AG10803 (cell line): Measurements from ENCODE around the gene CD300LB.

ENCODE experiments used
- DNase-seq: peaks from one replicate; pipeline ENCODE4 v3.0.0; 2010; ENCODE audit warnings: low read depth
- H3K4me3 ChIP-seq: 2 replicates; pipeline ENCODE4 v1.5.1; 2011; ENCODE audit warnings: mild to moderate bottlenecking, low read length, control low read depth
- TF ChIP-seq, protein P1 (sequence below): conservative IDR thresholded peaks from 2 replicates; pipeline ENCODE4 v1.5.1; 2011; ENCODE audit warnings: mild to moderate bottlenecking, low read length, control low read depth, inconsistent platforms

Gene CD300LB

DNA sequence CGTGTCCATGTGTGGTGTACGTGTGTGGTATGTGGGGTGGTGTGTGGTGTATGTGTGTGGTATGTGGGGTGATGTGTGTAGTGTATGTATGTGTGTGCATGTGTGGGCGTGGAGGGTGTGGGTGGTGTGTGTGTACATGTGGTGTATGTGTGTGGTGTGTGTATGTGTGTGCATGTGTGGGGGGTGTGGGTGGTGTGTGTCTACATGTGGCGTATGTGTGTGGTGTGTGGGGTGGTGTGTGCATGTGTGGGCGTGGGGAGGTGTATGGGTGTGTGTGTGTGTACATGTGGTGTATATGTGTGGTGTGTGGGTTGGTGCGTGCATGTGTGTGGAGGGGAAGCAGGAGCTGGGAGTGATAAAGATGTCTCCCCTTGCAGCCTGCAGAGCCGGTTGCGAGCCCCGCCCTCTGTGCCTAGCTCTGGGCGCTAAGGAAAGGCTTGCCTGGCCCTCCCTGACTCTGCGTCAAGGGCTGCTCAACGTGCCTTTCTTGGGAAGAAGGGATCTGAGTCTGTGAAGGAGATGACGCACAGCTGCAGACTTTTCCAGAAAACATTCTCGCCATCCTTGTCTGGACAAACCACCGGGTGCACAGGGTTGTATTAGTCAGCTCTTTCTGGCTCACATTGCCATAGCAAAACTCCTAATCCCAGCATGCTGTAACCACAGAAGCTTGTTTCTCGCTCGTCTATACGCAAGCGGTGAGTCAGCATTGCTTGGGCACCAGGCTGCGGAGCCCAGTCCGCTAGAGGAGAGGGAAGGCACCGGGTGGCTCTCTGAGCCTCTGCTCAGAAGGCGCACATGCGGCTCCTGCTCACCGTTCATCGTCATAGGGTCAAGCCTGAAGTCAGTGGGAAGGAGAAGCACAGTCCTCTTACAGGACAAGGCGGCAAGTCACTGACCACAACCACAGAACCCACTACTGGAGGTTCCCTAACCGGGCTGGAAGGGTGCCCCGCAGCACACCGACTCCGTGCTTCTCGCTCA lies 38.0 kb upstream of the CD300LB start:
- DNase-seq, result peak; percentile 96
- no peak overlapping the region for H3K4me3 ChIP-seq

DNA sequence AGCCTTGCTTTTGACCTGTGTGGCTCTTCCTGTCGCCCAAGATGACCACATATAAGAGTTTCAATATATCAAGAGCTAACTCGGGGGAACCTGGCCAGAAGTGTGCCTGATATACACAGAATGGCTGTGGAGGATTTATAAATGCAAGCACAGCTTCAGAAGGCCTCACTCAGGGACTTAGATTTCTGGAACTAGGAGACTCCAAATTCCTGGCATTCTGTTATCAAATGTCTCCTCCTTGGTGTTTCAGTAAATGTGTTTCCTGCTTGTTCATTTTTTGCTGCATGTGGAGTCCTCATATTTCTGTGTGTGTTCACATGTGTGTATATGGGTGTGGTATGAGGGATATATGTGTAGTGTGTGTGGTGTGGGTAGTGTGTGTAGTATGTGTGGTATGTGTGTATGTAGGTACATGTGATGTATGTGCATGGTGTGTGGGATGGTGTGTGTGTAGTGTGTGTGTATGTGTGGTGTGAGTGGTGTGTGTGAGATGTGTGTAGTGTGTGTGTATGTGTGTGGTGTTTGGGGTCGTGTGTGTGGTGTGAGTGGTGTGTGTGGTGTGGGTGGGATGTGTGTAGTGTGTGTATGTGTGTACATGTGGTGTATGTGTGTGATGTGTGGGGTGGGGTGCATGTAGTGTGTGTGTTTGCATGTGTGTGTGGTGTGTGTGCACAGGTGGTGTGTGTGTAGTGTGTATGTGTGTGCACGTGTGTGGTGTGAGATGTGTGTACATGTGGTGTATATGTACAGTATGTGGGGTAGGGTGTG lies 37.0 kb upstream of the CD300LB start:
- TF ChIP-seq, protein P1, sequence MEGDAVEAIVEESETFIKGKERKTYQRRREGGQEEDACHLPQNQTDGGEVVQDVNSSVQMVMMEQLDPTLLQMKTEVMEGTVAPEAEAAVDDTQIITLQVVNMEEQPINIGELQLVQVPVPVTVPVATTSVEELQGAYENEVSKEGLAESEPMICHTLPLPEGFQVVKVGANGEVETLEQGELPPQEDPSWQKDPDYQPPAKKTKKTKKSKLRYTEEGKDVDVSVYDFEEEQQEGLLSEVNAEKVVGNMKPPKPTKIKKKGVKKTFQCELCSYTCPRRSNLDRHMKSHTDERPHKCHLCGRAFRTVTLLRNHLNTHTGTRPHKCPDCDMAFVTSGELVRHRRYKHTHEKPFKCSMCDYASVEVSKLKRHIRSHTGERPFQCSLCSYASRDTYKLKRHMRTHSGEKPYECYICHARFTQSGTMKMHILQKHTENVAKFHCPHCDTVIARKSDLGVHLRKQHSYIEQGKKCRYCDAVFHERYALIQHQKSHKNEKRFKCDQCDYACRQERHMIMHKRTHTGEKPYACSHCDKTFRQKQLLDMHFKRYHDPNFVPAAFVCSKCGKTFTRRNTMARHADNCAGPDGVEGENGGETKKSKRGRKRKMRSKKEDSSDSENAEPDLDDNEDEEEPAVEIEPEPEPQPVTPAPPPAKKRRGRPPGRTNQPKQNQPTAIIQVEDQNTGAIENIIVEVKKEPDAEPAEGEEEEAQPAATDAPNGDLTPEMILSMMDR, result no peak
- no peak overlapping the region for H3K4me3 ChIP-seq
- peak; percentile 21 for DNase-seq

More for the DNA sequence above, 38.0 kb upstream of the CD300LB start:
- TF ChIP-seq, protein P1, result no peak

DNA sequence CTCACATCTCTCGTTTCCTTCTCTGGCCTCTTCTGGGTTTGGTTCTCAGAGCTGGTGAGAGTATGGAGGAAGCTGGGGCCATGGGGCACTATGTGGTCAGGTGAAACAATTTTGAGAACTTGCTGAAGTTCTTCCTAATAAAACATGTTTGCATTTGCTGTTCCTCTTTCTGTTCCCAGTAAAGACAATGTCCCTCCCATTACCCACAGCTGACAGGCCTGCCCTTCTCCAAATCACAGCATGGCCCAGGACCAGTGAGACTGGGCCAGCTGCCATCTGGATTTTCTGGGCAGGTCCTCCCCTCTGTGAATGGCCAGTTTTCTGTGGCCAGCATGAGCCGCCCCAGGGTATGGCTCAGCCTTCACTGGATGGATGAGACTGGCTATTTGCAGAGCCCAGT lies 36.1 kb upstream of the CD300LB start, which contains the start of gene CD300H:
TSS of gene CD300H (minus strand) at position 113 of the 400 bp plus-strand sequence.
- DNase-seq, result no peak
- no peak within 1 kb of the TSS for H3K4me3 ChIP-seq
- TF ChIP-seq, protein P1, result no peak

DNA sequence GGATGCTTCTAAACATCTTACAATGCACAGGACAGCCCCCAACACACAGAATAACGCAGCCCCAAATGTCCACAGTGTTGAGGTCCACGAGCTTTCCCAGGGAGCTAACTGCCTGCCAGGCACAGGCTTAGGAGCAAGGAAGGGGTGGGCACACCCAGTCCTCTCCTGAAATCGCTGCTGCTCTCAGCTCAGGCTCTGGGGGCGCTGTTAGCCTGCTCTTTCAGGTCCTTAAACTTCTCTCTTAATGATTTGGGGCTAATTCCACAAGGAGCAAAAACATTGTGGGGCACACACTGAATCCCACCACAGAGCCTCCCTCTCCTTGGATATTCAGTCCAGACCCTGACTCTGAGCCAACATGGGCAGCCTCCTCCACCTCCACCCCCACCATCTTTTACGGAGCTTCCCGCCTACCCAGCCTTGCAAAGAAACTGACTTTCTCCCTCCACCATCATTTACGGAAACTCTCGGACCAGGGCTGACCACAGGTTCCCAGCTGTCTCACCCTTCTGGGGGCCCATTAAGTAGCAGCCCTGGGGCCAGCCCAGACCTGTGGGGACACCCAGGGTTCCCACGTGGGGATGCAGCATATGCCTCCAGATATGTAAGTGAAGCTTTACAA lies 35.0 kb upstream of the CD300LB start:
- TF ChIP-seq, protein P1, result peak; percentile 56
- no peak overlapping the region for H3K4me3 ChIP-seq
- DNase-seq, result peak; percentile 11

DNA sequence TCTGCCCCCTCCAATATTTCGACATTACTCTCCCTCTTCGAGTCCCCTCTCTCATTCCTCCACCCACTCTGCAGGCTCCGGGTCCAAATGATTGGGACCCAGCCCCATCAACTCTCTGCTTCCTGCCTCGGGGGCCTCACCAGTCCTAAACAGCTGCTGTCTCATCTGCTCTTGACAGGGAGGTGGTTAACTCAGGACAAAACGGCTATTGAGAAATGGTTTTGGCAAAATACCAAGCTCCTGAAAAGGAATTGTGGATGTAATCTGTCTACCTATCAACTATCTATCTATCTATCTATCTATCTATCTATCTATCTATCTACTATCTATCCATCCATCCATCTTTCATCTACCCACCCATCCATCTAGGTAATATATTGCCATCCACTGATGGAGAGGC lies 33.9 kb upstream of the CD300LB start:
- no peak overlapping the region for H3K4me3 ChIP-seq
- TF ChIP-seq, protein P1, result no peak
- DNase-seq, result no peak

DNA sequence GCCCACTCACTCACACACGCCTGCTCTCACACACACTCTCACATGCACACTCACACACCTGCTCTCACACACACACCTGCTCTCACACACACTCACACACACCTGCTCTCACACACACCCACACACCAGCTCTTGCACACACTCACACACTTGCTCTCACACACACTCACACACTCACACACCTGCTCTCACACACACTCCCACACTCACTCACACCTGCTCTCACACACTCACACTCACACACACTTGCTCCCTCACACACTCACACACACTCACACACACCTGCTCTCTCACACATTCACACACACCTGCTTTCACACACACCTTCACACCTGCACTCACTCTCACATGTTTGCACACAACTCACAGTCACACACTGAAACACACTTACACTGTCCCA lies 32.1 kb upstream of the CD300LB start:
- TF ChIP-seq, protein P1, result no peak
- DNase-seq, result no peak
- H3K4me3 ChIP-seq, result no peak overlapping the region
